Osteoblast (primary cell): ENCODE measurements around the gene FGF9. TPM values are rescaled to one million over a fixed set of nuclear protein-coding genes. Genes with fewer than 3 reads are reported as not detected.

Experiments used
- DNase-seq: peaks from one replicate; pipeline ENCODE4 v3.0.0; 2011; ENCODE audit warnings: low spot score, mixed read lengths; ENCODE audit not compliant: insufficient read length; ENCODE audit errors: missing footprints
- H2AFZ ChIP-seq: 2 replicates; pipeline ENCODE4 v1.6.0; 2011; ENCODE audit warnings: mild to moderate bottlenecking, low read length
- H3K27ac ChIP-seq: 2 replicates; pipeline ENCODE4 v1.5.1; 2011; ENCODE audit warnings: mild to moderate bottlenecking, low read depth, low read length, moderate library complexity
- H3K27me3 ChIP-seq: 2 replicates; pipeline ENCODE4 v1.6.0; 2012; ENCODE audit warnings: mild to moderate bottlenecking, control low read depth, inconsistent platforms, low read length, moderate library complexity; ENCODE audit not compliant: insufficient read depth
- H3K36me3 ChIP-seq: 2 replicates; pipeline ENCODE4 v1.5.1; 2011; ENCODE audit warnings: mild to moderate bottlenecking, low read length, control low read depth, moderate library complexity; ENCODE audit not compliant: insufficient read depth
- H3K4me1 ChIP-seq: 2 replicates; pipeline ENCODE4 v1.5.1; 2011; ENCODE audit warnings: mild to moderate bottlenecking, low read length, control low read depth, moderate library complexity; ENCODE audit not compliant: insufficient read depth
- H3K4me2 ChIP-seq: 2 replicates; pipeline ENCODE4 v1.6.0; 2011; ENCODE audit warnings: mild to moderate bottlenecking, low read length; ENCODE audit not compliant: insufficient read depth
- H3K4me3 ChIP-seq: fragments of 200-600 bp; sonication (generic); 3 replicates; pipeline ENCODE4 v1.5.1; 2012; ENCODE audit warnings: mild to moderate bottlenecking, low read length, inconsistent platforms; ENCODE audit not compliant: insufficient read depth
- H3K79me2 ChIP-seq: 2 replicates; pipeline ENCODE4 v1.6.0; 2012; ENCODE audit warnings: mild to moderate bottlenecking, low read length, control low read depth, inconsistent platforms; ENCODE audit not compliant: insufficient read depth
- H3K9me3 ChIP-seq: 2 replicates; pipeline ENCODE4 v1.5.1; 2011; ENCODE audit warnings: low read depth, low read length, control low read depth
- H4K20me1 ChIP-seq: 2 replicates; pipeline ENCODE4 v1.6.0; 2012; ENCODE audit warnings: mild to moderate bottlenecking, low read length, control low read depth; ENCODE audit not compliant: insufficient read depth
- total RNA-seq: library from RNA; depleted of rRNA; stranded (reverse); fragments of >200 nt; gene quantifications from 2 replicates; pipeline ENCODE4 v1.2.3, GENCODE V29; 2012
- TF ChIP-seq, protein P1 (sequence below): IDR thresholded peaks from 2 replicates; pipeline ENCODE4 v1.5.1; 2011; ENCODE audit warnings: mild to moderate bottlenecking, low read depth, low read length, moderate library complexity; ENCODE audit errors: extremely low read depth

The FGF9 gene
- total RNA-seq, 1 donor = not detected

DNA sequence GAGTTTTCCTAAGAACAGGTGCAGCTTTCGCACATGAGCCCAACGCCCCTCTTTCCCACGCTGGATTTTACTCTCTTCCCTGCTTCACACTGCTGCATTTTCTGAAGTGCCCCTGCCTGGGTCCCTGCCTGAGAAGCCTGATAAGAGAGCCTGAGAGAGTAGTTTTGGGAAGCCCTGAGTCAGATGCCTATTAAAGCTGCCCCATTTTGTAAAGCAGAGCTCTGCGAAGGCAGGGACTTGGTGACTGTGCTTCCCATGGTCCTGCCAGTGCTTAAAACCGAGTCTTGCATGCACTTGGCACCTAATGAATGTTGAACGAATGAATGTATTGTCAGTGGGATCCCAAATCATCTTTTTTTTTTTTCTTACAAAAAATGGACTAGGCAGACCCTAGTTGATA lies 18.2 kb downstream of the FGF9 start:
- TF ChIP-seq, protein P1, sequence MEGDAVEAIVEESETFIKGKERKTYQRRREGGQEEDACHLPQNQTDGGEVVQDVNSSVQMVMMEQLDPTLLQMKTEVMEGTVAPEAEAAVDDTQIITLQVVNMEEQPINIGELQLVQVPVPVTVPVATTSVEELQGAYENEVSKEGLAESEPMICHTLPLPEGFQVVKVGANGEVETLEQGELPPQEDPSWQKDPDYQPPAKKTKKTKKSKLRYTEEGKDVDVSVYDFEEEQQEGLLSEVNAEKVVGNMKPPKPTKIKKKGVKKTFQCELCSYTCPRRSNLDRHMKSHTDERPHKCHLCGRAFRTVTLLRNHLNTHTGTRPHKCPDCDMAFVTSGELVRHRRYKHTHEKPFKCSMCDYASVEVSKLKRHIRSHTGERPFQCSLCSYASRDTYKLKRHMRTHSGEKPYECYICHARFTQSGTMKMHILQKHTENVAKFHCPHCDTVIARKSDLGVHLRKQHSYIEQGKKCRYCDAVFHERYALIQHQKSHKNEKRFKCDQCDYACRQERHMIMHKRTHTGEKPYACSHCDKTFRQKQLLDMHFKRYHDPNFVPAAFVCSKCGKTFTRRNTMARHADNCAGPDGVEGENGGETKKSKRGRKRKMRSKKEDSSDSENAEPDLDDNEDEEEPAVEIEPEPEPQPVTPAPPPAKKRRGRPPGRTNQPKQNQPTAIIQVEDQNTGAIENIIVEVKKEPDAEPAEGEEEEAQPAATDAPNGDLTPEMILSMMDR = no peak
- no peak overlapping the region for H3K27ac ChIP-seq
- no peaks in the 10 kb centered on the region for H3K9me3 ChIP-seq
- no peak overlapping the region for H2AFZ ChIP-seq
- H3K79me2 ChIP-seq = no peaks in the 10 kb centered on the region
- no peak overlapping the region for H3K4me3 ChIP-seq
- H3K36me3 ChIP-seq = no peaks in the 10 kb centered on the region
- no peak for DNase-seq
- H3K4me1 ChIP-seq = no peaks in the 10 kb centered on the region
- peaks cover 2% of the 10 kb centered on the region for H3K27me3 ChIP-seq
- no peak overlapping the region for H3K4me2 ChIP-seq
- H4K20me1 ChIP-seq = no peaks in the 10 kb centered on the region

DNA sequence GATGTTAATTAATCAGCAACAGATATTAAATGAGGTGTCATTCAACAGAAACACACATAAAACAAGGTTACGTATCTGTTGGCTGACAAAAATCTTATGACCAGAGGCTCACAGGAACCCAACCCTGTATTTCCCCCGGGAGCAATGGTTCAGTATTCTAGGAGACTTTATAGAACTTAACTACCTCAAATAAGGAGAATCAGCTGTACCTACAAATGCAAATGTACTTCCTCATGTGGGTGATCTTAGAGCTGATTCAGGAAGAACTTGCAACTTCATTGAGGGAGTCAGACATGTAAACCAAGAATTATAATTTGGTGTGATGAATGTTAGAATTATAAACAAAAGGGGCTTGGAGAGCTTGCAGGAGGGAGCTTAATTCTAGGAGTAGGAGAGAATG lies 20.1 kb downstream of the FGF9 start:
- no peak overlapping the region for H3K27ac ChIP-seq
- no peaks in the 10 kb centered on the region for H4K20me1 ChIP-seq

DNA sequence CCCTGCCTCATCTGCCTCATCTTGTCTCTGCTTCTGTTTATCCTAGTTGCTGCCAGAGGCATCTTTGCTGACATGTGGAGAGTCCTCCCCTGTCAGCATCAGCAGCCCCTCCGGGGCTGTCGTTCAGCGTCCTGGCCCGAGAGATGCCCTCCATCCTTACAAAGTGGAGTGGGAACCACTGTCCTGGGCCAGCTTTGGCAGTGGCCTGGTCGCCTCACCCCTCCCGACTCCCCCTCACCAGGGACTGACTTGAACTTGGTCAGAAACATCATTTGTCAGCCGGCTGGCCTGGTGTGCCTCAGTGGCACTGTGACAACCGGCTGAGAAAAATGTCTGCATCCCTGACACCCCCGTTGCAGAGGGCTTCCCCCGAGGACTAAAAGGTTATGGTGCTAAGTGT lies 20.6 kb downstream of the FGF9 start:
- H3K27ac ChIP-seq = no peak overlapping the region
- H2AFZ ChIP-seq = no peak overlapping the region
- no peaks in the 10 kb centered on the region for H3K9me3 ChIP-seq
- no peak for DNase-seq
- H3K4me3 ChIP-seq = no peak overlapping the region
- TF ChIP-seq, protein P1 = no peak
- H4K20me1 ChIP-seq = no peaks in the 10 kb centered on the region
- no peaks in the 10 kb centered on the region for H3K79me2 ChIP-seq
- H3K4me1 ChIP-seq = no peaks in the 10 kb centered on the region
- H3K36me3 ChIP-seq = no peaks in the 10 kb centered on the region
- H3K27me3 ChIP-seq = peaks cover 2% of the 10 kb centered on the region
- no peak overlapping the region for H3K4me2 ChIP-seq

More for the DNA sequence above, 20.1 kb downstream of the FGF9 start:
- no peak for DNase-seq
- H3K4me1 ChIP-seq = no peaks in the 10 kb centered on the region
- H3K4me3 ChIP-seq = no peak overlapping the region
- no peak overlapping the region for H2AFZ ChIP-seq
- H3K4me2 ChIP-seq = no peak overlapping the region
- no peaks in the 10 kb centered on the region for H3K36me3 ChIP-seq
- TF ChIP-seq, protein P1 = no peak
- H3K27me3 ChIP-seq = peaks cover 2% of the 10 kb centered on the region
- no peaks in the 10 kb centered on the region for H3K79me2 ChIP-seq
- H3K9me3 ChIP-seq = no peaks in the 10 kb centered on the region

DNA sequence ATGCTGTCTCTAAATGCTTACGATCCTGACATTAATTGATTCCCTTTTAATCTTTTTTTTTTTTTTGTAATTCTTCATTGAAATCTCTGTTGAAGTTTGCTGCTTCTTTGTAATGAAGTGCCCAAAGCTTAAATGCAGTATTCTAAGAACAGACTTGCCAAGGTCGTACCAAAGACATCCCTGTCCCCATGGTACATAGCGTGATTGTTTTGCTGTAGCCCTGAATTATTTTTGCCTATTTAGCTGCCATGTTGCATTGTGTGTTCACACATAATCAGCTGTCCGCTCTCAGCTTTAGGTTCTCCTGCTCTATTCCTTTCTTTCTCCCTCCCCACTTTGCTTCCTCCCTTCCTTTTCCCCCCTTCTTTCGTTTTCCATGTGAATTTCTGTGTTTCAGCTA lies 21.1 kb downstream of the FGF9 start:
- no peak overlapping the region for H3K4me3 ChIP-seq
- no peak overlapping the region for H2AFZ ChIP-seq
- no peaks in the 10 kb centered on the region for H3K36me3 ChIP-seq
- no peak overlapping the region for H3K4me2 ChIP-seq
- DNase-seq = no peak
- H3K9me3 ChIP-seq = no peaks in the 10 kb centered on the region
- no peaks in the 10 kb centered on the region for H3K79me2 ChIP-seq
- H4K20me1 ChIP-seq = no peaks in the 10 kb centered on the region
- H3K27me3 ChIP-seq = peaks cover 2% of the 10 kb centered on the region
- no peaks in the 10 kb centered on the region for H3K4me1 ChIP-seq
- TF ChIP-seq, protein P1 = no peak
- H3K27ac ChIP-seq = no peak overlapping the region
